Mucosa of stomach (tissue), 1 donor: ENCODE results near the gene AGBL4.
"Not testable (repeated sequence)": the region's sequence is repeated elsewhere in the genome, so short reads cannot be mapped to it uniquely, and the experiment has no call there.

Experiments
- H3K27me3 ChIP-seq: one replicate; pipeline ENCODE4 v1.7.0; 2013; ENCODE audit warnings: mild to moderate bottlenecking, low read length; ENCODE audit not compliant: control insufficient read depth, insufficient read depth
- H3K36me3 ChIP-seq: one replicate; pipeline ENCODE4 v1.7.0; 2013; ENCODE audit warnings: low read length; ENCODE audit not compliant: control insufficient read depth, insufficient read depth
- H3K4me1 ChIP-seq: one replicate; pipeline ENCODE4 v1.7.0; 2013; ENCODE audit warnings: mild to moderate bottlenecking, low read length; ENCODE audit not compliant: control insufficient read depth, insufficient read depth
- H3K4me3 ChIP-seq: one replicate; pipeline ENCODE4 v1.7.0; 2013; ENCODE audit warnings: low read length
- H3K9ac ChIP-seq: one replicate; pipeline ENCODE4 v1.7.0; 2013; ENCODE audit warnings: mild to moderate bottlenecking, low read length, moderate library complexity
- H3K9me3 ChIP-seq: one replicate; pipeline ENCODE4 v1.7.0; 2013; ENCODE audit warnings: mild to moderate bottlenecking, low read length, moderate library complexity; ENCODE audit not compliant: control insufficient read depth
- donor health status: Pancreatic carcinoma.

AGBL4 gene

DNA sequence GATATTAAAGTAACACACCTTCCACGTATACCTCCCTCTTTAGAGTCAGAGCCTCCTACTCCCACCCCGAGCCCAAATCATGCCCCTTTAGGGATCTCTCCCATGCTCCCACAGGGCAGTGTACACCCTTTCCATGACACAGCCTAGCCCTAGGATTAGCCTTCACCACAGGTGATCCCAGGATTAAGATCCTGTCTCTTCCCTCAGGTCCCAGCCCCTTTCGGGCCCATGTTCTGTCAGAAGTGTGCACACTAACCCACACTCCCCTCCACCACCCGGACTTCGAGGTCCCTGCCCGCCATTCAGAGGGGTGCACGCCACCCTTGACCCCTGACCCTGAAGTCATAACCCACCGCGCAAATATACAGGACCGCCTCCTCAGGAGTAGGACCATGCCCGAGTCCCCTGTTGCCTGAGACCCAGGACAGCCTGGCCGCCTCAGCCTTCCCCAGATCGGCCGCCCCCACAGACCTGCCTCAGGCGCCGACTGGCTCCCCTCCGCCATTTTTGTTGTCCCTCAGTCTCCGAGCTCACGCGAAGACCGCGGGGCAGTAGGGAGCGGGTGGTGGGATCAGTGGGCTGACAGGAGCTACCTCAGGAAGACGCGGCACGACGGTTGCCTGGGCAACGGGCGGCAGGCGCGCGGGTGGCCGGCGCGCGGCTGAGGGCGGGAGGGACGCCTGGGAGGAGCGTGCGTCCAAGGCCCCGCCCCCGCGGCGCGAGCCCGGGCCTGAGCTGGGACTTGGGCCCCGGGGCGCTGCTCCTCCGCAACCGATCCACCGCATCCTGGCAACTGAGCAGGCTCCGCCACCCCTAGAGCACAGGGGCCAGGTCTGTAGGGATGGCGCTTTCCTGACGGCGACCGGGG lies at the start of gene AGBL4:
AGBL4 (minus strand) TSS at position 663 of the 868 bp plus-strand sequence.
- Histone ChIP-seq H3K36me3 (no peaks in the 10 kb centered on the region), H3K4me1 (peaks cover 8% of the 10 kb centered on the region), H3K9ac (peak within 1 kb of the TSS; percentile 62), H3K4me3 (peak within 1 kb of the TSS; percentile 39), H3K9me3 (no peaks in the 10 kb centered on the region), H3K27me3 (peaks cover 4% of the 10 kb centered on the region)

DNA sequence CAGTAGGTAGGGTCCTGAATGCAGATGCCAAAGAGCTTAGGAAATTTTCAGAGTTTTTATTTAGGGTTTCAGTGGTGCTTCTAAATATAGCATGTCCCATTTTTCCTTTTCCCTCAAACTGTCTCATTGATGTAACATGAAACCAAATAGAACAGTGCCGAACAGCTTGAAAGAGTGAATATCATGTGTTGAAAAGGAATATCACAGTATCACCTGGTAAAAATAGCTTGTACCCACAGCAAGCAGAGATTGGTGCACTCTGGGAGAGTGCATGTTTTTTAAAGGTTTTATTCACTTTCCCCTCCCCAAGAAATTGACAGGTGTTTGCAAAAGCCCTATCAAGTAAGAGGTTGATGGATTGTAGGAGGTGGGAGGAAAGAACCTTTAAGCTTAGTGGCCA lies 43.1 kb upstream of the AGBL4 start:
- H3K36me3 ChIP-seq: no peaks in the 10 kb centered on the region
- H3K9ac ChIP-seq: no peak overlapping the region
- H3K9me3 ChIP-seq: no peaks in the 10 kb centered on the region
- no peaks in the 10 kb centered on the region for H3K27me3 ChIP-seq
- H3K4me1 ChIP-seq: no peaks in the 10 kb centered on the region
- H3K4me3 ChIP-seq: no peak overlapping the region

DNA sequence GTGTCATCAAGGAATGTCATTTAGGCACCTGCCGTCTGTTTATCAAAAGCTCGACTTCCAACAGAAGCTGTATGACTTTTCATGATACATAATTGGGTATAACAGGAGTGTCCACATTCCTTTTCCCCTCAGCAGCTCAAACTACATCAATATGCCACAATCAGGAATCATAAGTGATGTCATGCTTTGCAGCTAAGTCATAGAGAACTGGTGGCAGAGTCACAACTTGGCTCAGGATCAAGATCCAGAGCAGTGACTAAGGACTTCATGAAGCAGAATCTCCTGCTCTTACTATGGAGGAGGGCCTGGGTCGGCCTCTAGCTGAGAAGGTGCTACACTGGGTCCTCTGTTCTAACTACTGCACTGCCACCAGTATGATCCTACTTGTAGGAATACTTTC lies 36.5 kb upstream of the AGBL4 start:
- H3K9ac ChIP-seq: no peak overlapping the region
- no peaks in the 10 kb centered on the region for H3K36me3 ChIP-seq
- H3K4me3 ChIP-seq: no peak overlapping the region
- H3K27me3 ChIP-seq: no peaks in the 10 kb centered on the region
- H3K9me3 ChIP-seq: no peaks in the 10 kb centered on the region
- H3K4me1 ChIP-seq: no peaks in the 10 kb centered on the region

DNA sequence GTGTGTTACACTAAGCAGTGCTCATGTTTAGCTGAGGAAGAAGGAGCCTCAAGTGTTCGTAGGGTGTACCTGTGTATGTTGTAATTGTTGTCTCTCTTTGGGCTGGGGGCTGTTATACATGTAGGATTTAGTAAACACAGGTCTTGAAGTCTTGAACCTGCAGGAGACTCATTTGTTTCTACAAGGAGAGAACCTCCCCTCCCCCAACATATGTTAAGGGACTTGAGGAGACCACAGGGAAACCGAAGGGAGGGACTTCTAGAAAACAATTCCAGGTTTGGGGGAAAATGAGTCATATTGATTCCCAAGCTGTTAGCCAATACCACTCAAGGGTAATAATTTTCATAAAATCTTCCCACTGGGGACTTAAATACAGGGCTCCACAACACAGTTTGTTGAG lies 25.0 kb upstream of the AGBL4 start:
- Histone ChIP-seq H3K9ac (no peak overlapping the region), H3K36me3 (no peaks in the 10 kb centered on the region), H3K4me1 (no peaks in the 10 kb centered on the region), H3K27me3 (peaks cover 23% of the 10 kb centered on the region), H3K4me3 (no peak overlapping the region), H3K9me3 (no peaks in the 10 kb centered on the region)

DNA sequence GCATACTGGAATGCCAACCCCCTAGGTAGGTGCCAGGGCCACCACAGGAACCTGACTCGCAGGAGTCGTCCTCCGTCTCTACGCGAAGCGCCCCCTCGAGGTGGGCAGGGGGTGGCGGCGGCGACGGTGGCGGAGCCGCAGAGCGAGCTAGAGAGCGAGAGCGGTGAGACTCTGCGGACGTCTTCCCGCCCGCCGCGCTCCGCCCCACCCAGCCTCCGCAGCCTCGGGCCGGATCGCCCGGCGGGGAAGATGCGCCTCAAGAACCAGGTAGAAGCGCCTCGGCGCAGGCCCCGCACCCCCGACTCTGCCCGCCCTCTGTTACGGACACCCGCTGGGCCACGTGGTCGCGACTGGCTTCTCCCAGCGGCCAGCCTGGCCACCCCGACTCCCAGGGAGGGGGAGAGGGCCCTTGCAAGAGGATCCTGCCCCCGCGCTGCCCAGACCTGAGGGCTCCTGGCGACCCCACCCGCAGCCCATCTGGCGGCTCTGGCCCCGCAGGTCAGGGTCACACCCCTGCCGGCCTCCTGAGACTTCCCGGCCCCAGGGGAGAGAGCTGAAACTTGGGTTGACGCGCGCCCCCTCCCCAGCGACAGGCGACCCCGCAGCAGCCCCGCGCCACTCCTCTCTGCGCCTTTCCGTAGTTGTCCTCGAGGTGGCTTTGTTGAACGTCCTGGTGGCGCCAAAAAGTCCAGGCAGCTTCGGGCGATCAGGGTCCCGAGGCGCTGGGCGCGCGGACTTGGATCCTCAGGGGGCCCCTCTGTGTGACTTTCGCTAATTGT lies 24.4 kb upstream of the AGBL4 start:
- Histone ChIP-seq H3K36me3 (no peaks in the 10 kb centered on the region), H3K4me1 (no peaks in the 10 kb centered on the region), H3K27me3 (peaks cover 23% of the 10 kb centered on the region), H3K9me3 (no peaks in the 10 kb centered on the region), H3K9ac (no peak overlapping the region), H3K4me3 (no peak overlapping the region)

DNA sequence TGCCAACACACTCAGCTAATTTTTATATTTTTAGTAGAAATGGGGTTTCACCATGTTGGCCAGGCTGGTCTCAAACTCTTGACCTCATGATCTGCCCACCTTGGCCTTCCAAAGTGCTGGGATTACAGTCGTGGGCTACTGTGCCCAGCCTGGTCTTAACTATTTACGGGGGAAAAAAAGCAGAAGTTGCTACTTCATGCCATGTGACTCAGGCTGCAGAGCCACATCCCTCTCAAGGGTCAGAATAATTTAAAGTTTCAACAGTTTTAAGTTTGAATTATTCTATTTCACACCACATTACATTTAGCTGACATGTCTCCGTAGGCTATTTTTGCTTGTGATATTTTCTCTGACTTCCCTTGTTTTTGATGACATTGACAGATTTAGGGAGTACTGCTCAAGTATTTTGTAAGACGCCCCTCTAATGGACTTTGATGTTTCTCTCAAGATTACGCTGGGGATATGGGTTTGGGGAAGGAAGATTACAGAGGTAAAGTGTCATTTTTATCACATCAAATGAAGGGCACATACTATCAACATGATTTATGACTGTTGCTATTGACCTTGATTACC lies 14.6 kb upstream of the AGBL4 start:
- Histone ChIP-seq H3K4me1 (no peaks in the 10 kb centered on the region), H3K36me3 (no peaks in the 10 kb centered on the region), H3K9me3 (no peaks in the 10 kb centered on the region), H3K9ac (no peak overlapping the region), H3K4me3 (no peak overlapping the region), H3K27me3 (no peaks in the 10 kb centered on the region)

DNA sequence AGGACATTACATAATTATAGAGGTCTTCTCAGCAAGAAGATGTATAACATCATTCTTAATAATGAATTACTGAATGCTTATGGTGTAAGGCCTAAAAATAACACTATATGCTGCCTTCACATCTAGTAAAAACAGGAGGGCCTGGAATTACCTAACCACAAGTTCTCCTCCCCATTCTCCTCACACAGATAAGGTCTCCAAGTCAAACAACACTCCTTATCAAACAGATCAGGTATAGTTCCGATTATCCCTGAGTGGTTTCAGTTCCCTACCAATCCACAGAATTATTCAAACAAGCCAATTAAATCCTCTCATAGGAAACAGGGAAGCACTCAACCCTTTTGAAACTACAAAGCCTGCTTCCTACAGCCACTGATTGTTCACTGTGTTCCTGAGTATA lies 4.0 kb upstream of the AGBL4 start:
- H3K9ac ChIP-seq: no peak overlapping the region
- H3K4me1 ChIP-seq: peaks cover 8% of the 10 kb centered on the region
- H3K9me3 ChIP-seq: no peaks in the 10 kb centered on the region
- no peak overlapping the region for H3K4me3 ChIP-seq
- peaks cover 4% of the 10 kb centered on the region for H3K27me3 ChIP-seq
- H3K36me3 ChIP-seq: no peaks in the 10 kb centered on the region

DNA sequence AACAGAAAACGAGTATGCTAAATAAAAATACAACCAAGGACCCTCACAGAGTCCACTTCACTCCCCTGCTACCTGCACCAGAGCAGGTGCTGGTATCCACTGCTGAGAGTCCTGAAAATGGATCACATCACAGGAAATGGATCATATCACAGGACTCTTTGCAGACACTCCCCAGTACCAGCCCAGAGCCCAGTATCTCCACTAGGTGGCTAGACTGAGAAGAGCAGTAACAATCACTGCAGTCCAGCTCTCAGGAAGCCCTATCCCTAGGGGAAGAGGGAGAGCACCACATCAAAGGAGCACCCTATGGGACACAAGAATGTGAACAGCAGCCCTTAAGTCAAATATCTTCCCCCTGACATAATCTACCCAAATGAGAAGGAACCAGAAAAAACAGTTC lies 28.0 kb downstream of the AGBL4 start:
- Histone ChIP-seq H3K27me3 (no peaks in the 10 kb centered on the region), H3K4me3 (no peak overlapping the region), H3K9me3 (no peaks in the 10 kb centered on the region), H3K9ac (no peak overlapping the region), H3K36me3 (no peaks in the 10 kb centered on the region), H3K4me1 (no peaks in the 10 kb centered on the region)

DNA sequence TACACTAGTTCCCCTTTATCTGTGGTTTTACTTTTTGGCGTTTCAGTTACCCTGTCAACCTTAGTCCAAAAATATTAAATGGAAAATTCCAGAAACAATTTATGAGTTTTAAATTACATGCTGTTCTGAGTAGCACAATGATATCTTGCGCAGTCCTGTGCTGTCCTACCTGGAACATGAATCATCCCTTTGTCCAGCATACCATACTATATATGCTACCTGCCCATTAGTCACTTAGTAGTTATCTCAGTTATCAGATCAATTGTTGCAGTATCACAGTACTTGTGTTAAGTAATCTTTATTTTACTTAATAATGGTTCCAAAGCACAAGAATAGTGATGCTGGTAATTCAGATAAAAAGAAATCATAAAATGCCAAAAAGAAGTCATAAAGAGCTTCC lies 52.7 kb downstream of the AGBL4 start:
- Histone ChIP-seq H3K4me1 (no peaks in the 10 kb centered on the region), H3K4me3 (no peak overlapping the region), H3K9me3 (no peaks in the 10 kb centered on the region), H3K9ac (no peak overlapping the region), H3K36me3 (no peaks in the 10 kb centered on the region), H3K27me3 (no peaks in the 10 kb centered on the region)

DNA sequence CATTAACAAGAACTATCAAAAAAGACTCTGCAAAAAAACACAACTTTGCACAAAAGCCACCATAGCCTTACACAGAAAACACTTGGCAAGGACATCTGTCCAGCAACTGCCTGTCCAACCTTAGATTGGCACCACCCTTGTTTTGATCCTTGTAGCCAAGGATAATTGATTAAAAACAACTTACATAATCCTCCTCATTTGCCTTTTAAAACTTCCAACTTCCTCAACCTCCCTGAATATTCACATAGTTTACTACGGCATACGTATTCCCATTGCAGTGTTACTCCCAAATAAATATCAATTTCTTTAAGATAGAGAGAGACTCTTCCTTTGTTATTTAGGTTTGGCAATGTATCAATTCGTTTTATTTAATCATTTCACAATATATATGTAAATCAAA lies 72.4 kb downstream of the AGBL4 start:
- Histone ChIP-seq H3K9ac (no peak overlapping the region), H3K4me1 (no peaks in the 10 kb centered on the region), H3K27me3 (no peaks in the 10 kb centered on the region), H3K4me3 (no peak overlapping the region), H3K9me3 (no peaks in the 10 kb centered on the region), H3K36me3 (no peaks in the 10 kb centered on the region)

DNA sequence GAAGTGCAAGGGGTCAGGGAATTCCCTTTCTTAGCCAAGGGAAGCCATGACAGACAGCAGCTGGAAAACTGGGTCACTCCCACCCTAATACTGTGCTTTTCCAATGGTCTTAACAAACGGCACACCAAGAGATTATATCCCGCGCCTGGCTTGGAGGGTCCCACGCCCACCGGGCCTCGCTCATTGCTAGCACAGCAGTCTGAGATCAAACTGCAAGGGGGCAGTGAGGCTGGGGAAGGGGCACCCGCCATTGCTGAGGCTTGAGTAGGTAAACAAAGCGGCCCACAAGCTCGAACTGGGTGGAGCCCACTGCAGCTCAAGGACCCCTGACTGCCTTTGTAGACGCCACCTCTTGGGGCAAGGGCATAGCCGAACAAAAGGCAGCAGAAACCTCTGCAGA lies 108.5 kb downstream of the AGBL4 start:
- H3K27me3 ChIP-seq, H3K4me1 ChIP-seq, H3K4me3 ChIP-seq, H3K9me3 ChIP-seq, H3K9ac ChIP-seq, H3K36me3 ChIP-seq: not testable (repeated sequence)

DNA sequence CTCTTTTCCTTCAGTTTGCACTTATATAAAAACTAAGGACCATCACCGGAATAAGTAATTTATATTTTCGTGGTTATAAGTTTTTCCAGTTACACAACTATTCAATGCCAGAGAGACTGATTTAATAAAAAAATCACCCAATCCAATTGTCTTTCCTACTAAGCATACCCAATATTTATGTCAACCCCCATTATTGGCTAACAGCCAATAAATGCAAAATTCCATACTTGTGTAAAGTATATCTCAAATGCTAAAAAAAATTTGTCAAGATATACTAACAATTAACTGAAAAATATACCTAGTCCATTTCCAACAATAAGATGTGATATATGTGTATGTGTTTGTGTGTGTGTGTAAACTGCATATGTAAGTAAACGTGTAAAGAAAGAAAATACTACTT lies 117.4 kb downstream of the AGBL4 start:
- Histone ChIP-seq H3K27me3 (no peaks in the 10 kb centered on the region), H3K4me3 (no peak overlapping the region), H3K4me1 (no peaks in the 10 kb centered on the region), H3K36me3 (no peaks in the 10 kb centered on the region), H3K9ac (no peak overlapping the region), H3K9me3 (no peaks in the 10 kb centered on the region)
